NCI-H2029 (cell line): ENCODE measurements around the gene DLG5.

Experiments
- DNase-seq: peaks from one replicate; lab custom pipeline; 2025; lab: John Stamatoyannopoulos, UW

DLG5 gene

DNA sequence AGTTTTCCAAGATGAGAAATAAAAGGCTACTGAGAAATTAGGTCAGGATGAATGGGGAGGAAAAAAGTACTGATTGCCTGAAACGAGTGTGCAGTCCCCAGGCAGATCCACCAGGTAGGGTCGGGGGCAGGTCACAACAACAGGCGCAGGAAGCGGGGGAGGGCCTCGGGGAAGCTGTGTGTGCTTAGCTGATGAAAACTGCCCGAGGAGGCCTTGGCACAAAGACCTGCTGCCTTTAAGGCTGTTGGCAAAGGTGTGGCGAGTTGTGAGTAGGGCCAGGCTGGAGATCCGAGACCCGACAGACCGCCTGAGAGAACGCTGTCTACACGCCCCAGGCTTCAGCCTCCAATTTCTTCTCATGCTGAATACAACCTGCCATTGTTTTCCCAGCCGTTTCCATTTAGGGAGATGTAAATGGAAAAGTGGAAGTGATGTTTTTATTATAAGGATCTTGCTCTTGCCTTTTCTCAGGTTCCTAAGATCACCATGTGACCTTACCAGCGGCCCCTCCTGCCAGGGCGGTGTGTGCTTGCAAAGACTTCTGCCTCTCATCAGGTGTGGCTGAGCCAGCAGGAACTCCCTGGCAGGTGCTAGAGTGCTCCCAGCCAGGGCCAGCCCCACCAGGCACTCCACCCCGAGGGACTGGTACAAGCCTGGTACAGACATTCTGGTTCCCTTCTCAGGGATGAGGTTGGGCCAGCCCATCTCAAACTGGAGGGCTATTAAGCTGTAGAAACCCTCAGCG is 60.8 kb downstream of the DLG5 start:
- DNase-seq, result peak; percentile 54

DNA sequence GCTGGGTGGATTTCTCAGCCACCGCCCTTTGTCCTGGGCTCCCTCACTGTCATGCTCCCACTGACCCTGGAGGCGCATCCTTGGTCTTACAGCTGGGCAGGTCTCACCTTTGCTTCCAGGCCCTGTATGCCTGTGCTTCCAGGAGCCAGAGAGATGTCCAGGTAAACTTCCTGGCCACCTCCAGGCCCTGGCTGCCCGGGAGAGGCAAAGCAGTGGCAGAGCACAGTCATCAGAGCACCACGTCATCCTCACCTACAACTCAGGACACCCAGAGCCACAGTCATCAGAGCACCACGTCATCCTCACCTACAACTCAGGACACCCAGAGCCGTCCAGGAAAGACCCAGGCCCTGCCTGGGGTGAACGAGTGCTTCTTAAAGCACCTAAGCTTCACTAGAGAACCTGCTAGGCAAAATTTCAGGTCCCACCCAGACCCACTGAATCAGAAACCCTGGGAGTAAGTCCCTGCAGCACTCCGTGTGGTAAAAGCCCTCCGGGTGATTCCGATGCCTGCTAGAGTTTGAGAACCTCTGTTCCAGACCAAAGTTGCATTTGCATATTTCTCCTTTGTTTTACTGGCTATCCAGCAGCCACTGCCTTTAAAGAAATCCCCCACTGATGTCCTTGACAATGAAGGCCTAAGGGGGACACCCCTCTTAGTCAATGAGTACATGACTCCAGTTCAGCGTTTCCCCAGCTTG is 62.3 kb downstream of the DLG5 start:
- DNase-seq, result no peak

DNA sequence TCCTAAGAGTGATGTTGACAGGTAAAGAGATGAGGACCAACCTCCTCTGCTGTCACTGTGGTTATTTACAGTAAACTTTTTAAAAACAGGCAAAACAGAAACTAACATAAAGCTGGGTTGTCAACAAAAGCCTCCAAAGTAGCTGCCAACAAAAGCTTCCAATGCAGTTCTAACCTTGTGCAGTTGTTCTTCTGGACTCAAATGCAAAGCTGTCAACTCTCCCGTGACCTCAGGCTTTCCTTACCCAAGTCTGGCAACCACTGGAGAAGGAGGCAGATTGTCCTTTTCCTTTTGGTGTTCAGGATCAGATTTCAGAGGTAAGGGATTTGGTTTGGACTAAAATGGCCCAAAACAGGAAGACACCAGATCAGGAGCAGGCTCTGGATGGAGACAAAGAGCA is 63.1 kb downstream of the DLG5 start:
- no peak for DNase-seq

DNA sequence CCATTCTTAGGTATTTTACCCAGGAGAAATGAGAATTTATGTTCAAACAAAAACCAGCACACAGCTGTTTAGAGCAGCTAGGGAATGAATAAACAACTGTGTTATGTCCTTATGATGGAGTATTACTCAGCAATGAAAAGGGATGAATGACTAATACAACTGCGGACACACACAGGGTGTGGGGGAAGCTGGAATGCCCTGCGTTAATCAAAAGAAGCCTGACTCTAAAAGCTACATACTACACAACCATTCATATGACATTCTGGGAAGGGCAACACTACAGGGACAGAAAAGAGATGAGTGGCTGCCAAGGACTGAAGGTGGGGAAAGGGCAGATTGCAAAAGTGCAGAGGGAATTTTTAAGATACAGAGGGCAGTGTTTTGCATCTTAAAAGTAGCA is 64.0 kb downstream of the DLG5 start:
- no peak for DNase-seq

DNA sequence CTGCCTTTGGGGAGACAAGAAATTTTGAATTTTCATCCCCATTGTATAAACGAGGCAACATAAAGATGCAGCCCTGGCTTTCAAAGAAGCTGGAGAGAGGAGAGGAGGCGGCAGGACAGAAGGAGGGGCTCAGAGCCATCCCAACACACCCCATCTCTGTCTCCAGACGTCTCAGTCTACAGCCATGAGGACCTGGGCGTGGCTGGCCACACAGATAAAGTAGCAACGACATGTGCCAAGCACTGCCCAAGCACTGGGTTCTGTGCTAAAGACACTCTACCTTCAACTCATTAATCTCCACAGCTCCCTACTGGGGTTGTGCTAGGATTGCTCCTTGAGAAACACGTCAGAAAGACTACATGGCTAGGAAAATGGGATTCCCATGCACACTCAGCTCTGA is 65.2 kb downstream of the DLG5 start:
- DNase-seq, result no peak

DNA sequence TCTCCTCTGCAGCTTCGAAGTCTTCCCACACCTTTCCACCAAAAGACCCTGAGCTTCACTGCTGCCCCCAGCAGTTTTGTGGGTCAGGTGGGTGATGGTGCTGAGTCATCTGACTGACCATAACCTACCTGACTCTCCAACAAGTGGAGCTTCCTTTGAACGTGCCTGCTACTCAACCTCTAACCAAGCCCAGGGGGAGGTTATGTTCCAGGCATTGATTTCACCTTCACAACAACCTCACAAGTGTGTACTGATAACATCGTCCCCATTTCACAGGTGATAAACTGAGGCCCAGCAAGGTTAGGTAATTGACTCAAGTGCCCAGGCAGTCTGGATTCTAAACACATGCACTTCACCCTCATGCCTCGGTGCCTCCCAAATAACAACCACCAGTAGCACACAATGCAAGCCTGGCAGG is 66.7 kb downstream of the DLG5 start:
- no peak for DNase-seq

DNA sequence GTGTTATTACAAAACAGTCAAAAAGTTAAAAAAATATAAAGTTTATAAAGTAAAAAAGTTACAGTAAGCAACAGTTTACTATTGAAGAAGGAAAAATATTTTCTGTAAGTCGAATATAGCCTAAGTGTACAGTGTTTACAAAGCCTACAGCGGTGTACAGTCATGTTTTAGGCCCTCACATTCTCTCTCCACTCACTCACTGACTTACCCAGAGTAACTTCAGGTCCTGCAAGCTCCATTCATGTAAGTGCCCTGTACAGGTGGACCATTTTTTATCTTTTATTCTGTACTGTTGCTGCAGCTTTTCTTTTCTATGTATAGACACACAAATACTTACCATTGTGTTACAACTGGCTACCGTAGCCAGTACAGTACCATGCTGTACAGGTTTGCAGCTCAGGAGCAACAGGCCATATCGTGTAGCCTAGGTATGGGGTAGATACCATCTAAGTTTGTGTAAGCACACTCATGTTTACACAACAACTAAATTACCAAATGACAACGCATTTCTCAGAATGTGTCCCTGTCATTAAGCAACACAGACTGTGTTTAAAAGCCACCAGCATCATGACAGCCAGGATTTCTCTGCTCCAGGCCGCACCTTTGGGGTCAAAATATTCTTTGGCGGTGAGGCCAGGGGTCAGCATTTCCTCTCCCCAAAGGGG is 67.2 kb downstream of the DLG5 start:
- DNase-seq, result no peak

DNA sequence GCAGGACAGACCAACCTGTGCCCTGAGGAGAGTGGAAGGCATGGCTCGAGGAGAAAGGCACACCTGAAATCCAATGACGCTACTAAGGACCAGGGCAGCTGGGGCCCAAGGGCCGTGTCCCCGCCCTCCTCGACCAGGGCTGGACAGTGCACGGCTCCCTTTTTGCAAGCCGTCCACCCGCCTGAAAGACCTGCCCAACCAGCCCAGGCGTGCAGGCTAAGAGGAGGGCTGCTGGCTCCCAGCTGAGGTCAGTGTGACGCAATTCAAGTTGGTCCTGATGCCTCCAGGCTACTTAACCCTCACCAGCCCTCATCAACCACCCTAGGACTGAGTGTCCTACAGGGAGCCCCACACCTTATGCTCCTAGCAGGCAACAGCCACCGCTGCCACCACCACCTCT is 69.3 kb downstream of the DLG5 start:
- DNase-seq, result no peak

DNA sequence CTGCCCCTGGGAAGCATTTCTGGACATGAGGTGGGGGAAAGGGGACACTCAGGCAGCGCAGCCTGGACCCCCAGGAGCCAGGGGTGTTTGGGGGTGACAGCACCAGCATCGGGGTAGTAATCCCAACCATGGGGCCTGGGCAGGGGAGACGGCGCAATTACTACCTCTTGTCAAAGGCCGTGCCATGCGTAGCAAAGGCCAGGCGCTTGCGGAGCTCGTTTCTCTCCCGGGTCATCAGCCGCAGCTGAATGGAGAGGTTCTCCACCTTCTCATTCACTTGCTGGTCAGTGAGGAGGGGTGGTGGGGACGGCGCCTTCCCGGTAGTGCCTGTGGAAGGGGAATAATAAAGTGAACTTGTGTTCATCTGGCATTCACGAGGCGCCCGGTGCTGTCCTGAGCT is 70.0 kb downstream of the DLG5 start:
- no peak for DNase-seq

DNA sequence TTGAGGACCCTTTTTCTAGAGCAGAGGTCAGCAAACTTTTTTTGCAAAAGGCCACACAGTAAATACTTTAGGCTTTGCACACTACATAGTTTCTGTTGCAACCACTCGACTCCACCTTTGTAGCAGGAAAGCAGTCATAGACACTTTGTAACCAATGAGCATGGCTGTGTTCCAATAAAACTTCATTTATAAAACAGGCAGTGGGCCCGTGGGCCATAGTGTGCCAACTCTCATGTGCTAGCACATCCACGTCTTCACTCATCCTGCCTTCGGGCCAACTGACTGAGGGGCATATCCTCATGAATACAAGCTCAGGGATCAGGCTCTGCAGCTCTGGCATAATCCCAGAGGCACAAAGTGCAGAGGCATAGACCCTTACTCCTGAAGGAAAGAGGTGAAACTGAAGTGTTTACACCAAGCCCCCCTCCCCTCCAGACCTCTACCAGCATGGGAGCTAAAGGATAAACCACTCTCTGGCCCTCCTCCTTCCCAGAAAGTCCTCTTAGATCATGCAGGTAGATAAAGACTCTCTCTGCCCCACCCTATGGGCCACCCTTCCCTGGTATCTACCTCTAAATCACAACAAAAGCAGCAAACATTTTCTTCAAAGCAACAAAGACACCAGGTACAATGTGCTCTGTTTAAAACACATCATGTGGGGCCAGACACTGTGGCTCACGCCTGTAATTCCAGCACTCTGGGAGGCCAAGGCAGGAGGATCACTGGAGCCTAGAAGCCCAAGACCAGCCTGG is 71.0 kb downstream of the DLG5 start:
- DNase-seq, result no peak

DNA sequence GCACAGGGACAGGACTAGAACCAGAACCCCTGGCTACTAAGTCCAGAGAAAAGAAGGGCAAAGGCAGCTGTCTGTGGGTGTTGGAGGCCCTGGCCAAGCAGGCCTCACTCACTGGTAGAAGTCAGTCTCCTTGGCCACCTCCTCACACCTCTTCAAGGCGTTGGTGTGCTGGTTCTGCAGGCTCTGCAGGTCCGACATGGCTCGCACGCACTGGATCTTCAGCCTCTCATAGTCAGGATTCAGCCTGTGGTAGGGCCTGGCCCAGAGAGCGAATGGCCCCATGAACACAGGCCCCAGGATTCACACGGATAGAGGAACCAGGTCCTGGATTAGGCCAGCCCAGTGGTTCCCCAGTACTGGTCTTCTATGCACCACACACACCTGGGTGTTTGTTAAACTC is 72.4 kb downstream of the DLG5 start:
- DNase-seq, result no peak

DNA sequence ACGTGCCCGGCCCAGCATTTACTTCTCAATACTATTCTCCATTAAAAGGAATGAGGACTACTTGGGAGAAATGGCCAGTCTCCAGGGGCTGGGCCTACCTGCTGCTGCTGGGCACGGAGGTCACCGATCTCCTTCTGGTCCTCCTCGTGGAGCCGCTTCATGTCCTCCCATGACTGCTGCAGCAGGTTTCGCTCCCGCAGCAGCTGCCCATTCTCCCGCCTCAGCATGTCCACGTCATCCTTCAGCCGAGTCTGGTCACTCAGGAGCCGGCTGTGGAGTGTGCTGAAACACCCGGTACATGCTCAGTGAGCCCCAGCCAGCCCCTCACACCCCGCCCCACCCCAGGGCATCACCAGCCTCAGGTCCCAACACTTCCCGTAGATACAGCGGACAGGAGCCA is 73.3 kb downstream of the DLG5 start:
- no peak for DNase-seq

DNA sequence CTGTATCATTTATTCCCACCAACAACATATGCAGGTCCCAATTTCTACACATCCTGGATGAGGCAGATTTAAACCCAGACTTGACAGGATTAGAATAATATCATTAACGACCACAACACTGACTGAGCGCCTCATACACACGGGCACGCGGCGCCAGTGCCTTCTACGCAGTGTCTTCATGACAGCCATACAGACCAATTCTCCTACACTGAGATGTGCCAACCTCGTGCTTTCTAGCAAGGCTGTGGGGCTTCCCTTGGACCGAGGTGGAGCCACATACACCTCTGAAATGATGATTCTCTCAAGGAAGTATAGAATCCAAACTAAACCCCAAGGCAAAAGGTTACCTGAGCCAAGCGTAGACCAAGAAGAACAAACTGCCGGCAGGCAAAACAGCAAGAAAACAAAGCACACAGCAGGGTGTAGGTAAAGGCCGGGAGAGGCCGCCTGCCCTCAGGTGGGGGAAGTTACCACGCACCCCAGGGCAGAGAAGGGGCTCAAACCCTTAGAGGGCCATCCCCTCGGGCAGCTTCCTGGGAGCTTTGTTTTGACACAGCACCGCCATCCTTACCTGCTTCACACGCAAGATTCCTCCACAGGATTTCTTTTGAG is 75.8 kb downstream of the DLG5 start:
- DNase-seq, result no peak

DNA sequence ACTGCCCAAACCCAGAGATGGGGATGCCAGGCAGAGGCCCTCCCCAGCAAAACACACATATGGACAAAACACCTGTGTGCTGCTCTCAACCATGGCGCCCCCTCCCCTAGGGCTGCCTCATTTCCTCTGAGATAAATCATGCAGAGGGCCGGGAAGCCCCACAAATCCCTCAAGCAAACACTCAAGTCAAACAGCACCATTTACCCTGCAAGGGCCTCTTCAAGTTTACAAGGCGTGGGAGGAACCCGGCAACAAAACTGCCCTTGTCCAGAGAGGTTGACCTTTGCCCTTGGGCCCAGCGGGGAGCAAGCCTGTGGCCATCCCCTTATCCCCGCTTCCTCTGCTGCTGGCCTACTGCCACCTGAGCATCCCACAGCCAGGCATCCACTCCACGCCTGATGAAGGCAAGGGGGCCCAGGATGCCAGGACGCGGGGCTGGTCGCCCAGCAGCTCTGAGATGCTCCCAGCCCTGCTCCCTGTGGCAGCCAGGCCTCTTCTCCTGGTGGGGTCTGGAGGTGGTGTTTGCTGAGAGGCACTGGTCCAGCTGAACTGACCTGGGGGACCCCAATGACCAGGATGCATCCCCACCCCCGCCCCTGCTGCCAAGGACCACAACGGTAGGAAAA is 77.4 kb downstream of the DLG5 start:
- DNase-seq, result no peak

DNA sequence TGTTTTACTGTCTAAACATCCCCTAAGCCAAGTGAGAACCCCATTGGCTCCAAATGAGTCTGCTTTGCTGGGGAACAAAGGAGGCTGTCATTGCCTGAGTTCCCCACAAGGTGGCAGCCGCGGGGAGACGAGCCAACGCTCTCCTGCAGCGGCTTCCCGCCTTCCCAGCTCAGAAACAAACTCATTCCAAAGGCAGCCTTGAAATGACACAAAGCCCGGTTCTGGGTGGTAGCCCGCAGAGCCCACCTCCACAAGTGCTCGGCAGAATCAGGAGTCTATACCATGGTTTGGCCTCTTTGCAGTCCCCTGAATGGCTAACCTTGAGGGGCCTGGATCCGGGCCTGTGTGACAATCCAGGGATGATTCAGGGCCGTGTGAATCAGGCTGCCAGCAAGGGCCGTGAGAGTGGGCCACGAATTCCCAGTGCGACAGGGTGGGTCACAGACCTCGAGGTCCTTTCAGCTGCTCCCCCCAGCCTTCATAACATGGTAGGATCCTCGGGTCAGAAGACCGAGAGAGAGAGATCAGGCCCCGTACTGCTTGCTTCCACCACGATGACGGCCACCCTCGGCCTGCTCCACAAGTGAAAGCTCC is 79.7 kb downstream of the DLG5 start:
- peak; percentile 13 for DNase-seq

DNA sequence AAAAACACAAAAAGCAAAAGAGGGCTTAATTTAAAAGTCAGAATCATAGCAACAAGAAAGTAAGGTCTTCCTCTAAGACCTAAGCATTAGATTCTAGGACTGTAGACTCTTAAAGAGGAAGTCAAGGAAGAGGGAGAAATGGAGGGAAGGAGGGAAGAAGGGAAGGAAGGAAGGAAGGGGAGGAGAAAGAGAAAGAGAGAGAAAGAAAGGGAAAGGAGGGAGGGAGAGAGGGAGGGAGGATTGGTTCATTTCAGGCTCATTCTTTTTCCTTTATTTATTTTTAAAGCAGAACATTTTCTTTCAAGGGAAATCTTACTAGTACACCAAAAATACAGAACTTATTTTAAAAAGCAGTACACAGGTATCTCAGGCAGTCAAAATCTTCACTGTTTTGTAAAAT is 81.1 kb downstream of the DLG5 start:
- no peak for DNase-seq

DNA sequence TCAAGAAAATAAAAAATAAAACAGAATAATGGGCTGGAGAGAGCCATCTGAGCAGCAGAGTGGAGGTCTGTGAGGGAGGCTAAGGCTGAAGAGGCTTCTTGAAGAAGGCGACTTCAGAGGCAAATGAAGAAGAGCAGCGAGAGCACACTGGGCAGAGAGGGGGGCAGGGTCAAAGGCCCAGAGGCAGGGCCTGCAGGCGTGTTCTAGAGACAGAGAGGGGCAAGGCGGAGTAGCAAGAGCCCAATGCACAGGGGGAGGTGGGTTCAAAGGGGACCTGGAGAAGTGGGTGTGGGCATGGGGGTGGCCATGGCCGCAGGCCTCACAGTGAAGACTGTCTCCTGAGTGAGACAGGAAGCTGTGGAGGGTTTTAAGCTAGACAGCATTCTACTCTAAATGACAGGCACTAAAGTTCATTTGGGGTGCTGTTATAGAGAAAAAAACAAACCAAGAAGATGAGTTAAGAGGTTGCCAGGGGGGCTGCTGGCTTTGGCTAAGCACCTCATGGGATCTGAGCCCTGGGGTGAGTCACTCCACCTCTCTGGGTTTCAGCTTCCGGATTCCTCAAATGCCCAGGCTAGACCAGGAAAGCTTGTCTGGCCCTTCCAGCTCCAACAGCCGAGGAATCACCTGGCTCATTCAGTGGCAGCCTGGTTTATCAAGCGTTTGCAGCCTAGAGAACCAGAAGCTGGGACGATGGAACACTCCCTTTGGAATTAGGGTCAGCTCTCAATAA is 81.7 kb downstream of the DLG5 start:
- no peak for DNase-seq

DNA sequence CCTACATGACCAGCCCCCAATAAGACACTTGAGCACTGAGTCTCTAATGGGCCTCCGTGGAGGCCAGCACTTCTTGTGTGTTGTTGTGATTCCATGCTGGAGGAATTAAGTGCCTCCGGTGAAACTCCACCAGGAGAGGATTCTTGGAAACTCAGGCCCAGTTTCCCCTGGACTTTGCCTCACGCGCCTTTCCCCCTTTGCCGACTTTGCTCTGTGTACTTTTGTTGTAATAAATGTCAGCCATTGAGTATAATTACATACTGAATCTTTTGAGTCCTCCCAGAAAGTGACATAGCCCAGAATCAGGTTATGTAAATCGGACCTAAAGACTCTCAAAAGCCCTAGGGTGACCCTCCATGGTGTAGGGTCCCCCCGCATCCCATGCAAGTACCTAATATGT is 82.4 kb downstream of the DLG5 start:
- no peak for DNase-seq

DNA sequence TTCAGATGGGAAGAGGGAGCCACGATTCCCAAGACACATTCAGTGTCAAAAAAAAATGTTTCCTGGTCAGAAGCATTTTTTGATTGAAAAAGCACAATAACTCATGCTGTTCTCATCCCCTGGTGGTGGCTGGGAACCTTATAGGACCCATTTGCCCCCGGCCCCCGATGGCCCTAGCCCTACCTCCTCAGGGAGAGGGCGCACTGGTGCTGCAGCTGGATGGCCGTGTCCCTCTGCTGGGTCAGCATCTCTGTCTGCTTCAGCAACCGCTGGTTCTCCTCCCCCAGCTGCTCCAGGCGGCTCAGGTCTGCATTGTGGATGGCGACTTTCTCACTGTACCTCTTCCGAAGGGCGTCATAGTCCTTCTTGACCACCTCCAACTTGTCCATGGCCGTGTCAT is 83.3 kb downstream of the DLG5 start:
- no peak for DNase-seq

DNA sequence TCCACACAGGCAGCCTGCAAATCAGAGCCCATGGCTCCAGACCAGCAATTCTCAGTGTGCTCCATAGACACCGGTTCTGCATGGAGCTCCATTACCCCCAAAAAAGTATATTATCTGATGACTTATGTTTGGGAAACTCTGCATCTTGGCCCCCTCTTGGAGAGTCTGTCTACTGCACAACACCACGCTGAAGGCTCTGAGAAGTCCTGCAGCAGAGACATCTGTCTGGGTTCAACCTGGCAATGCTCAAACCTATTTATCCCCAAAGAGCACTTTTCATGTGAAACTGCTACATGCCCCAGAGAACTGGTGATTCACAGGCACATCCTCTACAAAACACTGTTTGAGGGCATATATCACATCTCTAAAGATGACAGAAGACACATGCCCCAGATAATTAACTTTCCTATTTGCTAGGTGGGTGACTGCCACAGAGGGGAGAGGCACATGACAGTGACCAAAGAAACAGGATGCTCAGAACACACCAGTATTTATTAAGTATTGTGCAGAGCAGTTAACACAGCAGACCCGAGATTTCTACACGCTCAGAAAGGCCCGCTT is 83.8 kb downstream of the DLG5 start:
- DNase-seq, result no peak
